ENCODE measurements around the gene ZFP42.
"Not testable (repeated sequence)": the region's sequence is repeated elsewhere in the genome, so short reads cannot be mapped to it uniquely, and the experiment has no call there.

ZFP42 gene

DNA sequence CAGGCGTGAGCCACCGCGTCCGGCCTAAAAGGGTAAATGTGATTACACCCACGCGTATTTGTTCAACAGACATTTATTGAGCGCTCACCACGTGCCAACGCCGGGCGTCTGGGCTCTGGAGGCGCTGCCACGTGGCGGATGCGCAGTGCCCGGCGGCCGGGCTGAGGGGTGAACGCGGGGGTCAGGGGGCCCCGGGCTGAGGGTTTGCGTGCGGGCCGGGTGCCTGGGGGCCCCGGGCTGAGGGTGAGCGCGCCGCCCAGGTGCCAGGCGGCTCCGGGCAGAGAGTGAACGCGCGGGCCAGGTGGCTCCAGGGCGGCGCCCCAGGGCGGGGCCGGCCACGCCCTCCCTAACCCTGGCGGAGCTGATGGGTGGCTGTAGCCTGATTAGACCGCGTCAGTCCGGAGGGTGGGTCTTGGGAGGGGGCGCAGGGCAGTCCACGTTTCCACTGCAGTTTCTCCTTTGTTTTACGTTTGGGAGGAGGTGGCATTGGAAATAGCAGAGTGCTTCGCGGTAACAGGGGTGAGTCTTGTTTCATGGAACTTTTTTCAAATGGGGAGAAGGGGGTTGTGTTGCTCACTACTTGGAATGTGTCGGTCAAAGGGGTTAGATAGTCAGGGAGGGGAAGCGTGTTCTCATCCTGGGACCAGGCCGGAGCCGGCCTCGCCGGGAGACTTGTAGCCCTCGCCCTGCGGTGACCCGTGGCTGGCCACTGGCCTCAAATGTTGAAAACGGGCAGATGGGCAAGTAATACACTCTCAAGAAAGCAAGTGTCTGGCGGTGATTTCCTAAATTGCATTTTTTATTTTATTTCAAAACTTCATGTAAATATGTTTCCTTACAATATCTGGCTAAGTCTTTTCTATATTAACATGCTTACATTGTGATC is at the start of gene ZFP42:
ZFP42 (plus strand) TSS at position 450 of the 886 bp plus-strand sequence. CDS start 7,037 bp downstream, outside the sequence.
- no peak for DNase-seq (ENCODE audit: low read depth)

DNA sequence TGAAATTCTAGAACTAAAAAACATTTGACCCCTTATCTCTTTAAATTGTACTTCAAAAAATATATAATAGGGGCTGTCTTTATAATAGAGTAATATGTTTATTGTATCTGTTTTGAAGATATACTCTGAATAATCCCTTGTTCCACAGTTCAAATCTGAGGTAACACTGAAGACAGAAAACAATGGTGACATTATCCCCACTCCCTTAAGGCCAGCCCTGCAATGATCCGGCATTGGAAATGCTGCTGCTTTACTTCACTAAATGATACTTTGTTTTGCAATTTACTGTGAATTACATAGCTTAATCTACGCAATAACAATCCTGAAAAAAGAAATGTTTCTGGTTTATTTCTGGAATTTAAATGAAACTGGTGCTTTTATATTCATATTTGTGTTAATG is 34.4 kb upstream of the ZFP42 start:
- DNase-seq (ENCODE audit: low read depth), result no peak

DNA sequence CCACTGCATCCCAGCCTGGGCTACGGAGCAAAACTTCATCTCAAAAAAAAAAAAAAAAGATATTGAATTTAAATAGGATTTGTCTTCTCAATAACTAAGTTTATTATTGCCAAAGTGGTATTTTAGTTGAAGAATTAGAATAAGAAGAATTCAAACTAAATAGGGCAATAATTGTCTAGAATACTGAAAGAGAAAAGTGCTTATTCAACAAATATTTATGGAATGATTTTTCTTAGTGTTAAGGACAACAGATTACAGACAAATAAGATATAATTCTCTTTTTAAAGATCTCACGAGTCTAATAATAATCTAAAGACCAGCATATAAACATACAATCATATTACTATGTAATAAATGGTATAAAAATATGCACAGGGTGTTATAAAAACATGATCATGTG is 33.6 kb upstream of the ZFP42 start:
- no peak for DNase-seq (ENCODE audit: low read depth)

DNA sequence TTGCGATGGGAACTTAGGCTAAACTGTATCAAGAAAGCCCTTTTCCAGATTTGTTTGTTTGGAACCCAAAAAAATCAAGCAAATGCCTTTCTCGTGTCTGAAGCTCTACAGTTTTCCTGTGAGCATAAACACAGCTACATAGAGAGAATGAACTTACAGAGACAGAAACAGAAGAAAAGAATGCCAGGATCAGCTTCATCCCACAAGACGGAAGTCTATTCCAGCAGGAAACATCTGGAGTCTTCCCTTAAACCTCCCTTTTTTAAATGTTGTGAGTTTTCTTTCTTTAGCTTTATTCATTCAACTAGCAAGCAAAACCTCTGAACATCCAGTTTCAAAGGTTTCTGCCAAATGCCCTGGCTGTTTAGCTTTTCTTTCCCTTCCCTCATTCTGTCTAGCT is 32.6 kb upstream of the ZFP42 start:
- DNase-seq (ENCODE audit: low read depth), result no peak

DNA sequence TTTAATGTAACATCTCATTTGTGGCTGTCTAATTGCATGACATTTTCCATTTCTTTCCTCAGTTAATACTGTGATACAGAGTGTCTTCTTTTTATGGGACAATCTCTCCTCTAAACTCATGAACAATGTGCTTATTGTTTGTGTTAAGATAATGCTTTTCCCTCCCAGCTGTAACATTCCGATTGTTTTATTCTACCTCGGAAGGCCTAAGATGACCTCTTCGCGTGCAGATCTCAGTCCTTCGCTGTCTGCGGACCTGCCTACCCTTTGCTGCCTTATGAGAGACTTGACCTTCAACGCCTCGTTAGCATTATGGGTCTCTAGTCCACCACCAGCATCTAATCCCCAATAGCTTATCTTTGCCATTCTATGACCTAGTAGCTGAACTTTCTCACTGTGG is 29.8 kb upstream of the ZFP42 start:
- DNase-seq (ENCODE audit: low read depth), result no peak

DNA sequence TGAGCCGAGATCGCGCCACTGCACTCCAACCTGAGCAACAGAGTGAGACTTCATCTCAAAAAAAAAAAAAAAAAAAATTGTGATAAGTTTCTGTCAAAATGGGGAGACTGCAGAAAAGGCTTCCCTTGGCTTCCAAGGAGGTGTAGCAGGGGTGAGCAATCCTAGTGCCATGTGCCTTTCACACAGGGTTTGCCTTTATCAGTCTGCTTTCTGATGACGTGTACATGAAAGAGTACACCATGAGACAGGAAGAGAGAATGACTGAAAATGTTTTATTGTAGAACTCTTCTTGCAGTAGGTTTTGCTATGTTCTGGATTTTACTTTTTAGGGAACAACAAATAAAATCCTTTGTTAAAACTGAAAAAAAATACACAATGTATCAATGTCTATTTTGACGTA is 23.4 kb upstream of the ZFP42 start:
- DNase-seq (ENCODE audit: low read depth), result no peak

DNA sequence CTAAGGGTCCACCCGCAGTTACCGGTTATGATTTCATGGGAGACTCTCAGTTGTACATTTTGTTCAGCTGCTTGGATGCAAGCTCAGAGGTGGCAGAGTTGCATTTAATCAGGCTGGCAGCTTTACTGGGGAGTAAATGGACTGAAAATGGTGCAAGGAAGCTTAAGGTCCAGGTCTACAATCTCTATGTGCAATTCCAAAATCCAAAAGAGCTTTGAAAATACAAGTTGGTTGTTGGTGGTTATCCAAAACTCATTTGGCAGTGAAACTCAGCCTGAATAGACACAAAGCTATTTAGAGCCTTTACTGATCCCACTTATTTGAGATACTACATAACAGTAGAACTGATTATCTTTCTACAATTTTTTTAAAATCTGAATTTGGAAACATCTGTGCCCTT is 11.8 kb upstream of the ZFP42 start:
- no peak for DNase-seq (ENCODE audit: low read depth)

DNA sequence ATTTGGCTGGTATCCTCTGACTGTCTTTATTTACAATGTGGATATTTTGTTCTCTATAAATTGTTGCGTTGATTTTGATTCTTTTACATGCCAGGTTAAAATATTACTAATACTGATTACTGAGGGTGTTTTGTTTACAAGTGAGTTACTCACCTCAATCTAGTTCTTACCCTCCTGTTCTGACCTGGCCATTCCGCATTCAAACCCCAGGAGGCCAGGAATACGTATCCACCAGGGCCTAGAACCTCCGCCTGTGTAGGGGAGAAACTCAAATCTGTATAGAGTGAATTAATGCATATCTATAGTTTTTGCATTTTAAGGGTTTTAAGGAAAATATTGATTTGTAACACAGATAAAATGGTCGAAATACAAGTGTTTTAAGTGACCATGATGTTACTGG is 2.6 kb upstream of the ZFP42 start:
- no peak for DNase-seq (ENCODE audit: low read depth)

DNA sequence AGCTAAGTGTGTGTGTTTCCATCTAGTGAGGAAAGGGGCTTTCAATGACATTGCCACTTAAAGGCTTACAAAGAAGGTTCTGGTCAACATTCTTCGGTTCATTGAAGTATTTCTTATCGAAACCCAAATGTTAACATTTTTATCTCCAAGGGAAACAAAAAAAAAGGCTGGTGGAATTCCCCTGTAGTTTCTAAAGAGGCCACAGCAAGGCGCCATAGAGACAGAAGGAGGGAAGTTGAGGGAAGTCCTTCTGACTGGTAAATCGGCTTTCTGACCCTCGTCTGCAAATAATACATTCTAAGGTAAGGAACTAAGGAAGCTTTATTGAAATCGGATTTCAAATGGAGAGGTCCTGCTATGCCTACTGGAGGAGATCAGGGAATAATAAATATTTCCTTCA is 1.7 kb upstream of the ZFP42 start:
- no peak for DNase-seq (ENCODE audit: low read depth)

DNA sequence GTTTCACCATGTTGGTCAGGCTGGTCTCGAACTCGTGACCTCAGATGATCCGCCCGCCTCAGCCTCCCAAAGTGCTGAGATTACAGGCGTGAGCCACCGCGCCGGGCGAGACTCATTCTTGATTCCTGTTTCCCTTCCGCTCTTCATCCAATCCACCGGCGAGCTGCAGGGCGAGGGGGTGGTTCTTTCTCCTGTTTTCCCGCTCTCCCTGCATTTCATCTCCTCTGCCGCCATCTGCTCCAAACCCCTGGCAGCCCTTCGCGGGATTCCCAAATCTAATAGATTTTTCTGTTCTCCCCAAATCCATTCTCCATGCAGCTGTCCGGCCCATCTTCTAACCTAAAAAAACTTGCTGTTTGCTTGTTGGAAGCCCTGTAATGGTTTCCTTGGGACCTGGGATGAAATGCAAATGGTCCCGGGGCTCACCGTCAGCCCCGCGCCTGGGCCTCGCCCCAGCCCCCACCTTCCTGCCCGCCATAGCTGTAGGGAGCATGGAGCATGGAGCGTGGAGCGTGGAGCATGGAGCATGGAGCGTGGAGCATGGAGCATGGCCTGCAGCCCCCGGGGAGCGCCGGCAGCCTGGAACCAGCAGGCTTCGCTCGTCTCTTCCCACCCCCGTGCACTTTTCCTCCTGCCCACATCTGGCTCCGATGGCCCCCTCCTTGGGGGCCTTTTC is 1.1 kb downstream of the ZFP42 start:
- no peak for DNase-seq (ENCODE audit: low read depth)

DNA sequence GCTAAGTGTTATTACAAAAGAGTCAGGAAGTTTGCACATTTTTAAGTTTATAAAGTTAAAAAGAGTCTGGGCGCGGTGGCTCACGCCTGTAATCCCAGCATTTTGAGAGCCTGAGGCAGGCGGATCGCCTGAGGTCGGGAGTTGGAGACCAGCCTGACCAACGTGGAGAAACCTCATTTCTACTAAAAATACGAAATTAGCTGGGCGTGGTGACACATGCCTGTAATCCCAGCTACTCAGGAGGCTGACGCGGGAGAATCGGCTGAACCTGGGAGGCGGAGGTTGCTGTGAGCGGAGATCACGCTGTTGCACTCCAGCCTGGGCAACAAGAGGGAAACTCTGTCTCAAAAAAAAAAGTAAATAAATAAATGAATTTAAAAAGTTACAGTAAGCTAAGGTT is 2.4 kb downstream of the ZFP42 start:
- not testable (repeated sequence) for DNase-seq (ENCODE audit: low read depth)

DNA sequence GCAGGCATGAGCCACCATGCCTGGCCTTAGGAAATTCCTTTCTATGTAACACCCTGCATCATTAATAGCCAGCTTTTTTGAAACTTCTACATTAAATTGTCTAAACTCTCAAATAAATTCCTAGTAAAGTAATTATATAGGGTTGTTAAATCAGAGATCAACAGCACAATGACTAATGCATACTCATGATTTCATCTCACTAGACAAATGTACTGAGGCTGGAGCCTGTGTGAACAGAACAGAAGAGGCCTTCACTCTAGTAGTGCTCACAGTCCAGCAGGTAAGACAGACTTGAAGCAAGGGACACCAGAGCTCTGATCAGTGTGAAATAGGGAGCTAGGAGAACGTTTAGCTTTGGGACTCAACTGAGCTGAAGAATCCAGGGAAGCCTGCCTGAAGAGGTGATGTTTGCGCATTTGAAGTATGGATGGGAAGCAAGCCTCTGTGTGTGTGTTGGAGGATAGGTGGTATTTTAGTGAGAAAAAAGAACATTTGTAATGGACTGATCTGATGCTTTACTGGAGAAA is 3.9 kb downstream of the ZFP42 start:
- no peak for DNase-seq (ENCODE audit: low read depth)

DNA sequence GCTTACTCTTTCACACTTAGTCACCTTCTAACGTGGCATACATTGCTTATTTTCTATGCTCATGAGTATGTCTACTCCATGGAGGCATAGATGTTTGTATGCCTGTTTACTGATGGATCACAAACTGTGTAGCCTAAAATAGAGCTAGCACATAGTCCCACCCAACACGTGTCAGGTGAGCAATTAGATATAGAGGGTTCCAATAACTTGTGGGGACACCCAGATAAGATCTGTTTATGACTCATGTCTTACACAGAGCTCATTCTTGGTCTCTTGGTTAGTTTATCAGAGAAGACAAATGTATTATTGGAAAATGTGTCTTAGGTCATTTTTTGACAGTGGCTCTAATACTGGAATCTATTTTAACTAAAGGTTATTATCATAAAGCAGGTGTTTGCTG is 6.8 kb downstream of the ZFP42 start:
- DNase-seq (ENCODE audit: low read depth), result no peak

DNA sequence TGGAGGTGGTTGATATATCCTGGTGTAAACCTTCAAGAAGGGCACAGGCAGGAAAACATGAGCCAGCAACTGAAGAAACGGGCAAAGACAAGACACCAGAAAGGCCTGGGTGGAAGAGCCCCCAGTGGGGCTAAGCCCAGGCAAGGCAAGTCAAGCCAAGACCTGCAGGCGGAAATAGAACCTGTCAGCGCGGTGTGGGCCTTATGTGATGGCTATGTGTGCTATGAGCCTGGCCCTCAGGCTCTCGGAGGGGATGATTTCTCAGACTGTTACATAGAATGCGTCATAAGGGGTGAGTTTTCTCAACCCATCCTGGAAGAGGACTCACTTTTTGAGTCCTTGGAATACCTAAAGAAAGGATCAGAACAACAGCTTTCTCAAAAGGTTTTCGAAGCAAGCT is 7.2 kb downstream of the ZFP42 start:
- DNase-seq (ENCODE audit: low read depth), result no peak

DNA sequence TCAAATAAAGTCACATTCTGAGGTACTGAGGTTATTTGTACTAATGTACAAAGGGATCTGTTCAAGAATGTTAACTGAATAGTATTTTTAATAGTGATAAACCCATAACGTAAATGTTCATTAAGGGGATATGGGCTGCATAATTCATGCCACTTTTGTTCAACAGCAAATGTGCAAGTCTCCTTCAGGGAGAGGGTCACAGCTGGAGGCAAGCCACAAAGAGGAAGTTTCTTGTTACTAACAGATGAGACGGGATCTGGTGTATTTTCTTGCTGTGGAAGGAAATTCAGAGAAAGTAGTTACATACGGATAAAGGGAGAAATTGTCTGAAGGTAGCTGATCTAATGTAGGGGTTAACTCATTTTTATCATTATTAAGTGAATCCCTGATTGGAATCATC is 10.0 kb downstream of the ZFP42 start:
- no peak for DNase-seq (ENCODE audit: low read depth)

DNA sequence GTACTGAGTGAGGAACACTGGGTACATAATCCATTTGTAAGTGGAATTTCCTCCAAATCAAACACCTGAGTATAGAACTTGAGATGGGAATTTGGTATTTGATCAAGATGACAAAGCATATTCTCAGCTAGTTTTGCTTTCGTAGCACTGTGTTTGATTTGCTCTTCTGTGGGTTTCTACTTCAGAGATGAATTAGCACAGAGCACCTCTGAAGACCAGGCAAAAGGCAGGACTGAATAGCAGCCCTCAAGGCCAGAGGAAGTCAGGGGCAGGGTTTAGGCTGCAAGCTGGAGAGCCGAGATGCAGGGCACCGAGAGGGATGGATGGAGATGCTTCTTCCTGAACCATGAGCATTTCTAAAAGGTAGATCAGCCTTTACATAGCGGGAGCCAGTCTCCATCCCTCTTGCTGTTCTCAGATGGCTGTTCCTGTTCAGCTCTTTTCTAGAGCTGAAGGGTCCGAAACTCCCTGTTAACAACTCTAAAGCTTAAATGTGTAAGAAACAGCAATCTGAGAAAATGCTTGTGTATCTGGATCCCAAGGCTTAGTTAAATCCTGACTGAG is 10.8 kb downstream of the ZFP42 start:
- DNase-seq (ENCODE audit: low read depth), result no peak

DNA sequence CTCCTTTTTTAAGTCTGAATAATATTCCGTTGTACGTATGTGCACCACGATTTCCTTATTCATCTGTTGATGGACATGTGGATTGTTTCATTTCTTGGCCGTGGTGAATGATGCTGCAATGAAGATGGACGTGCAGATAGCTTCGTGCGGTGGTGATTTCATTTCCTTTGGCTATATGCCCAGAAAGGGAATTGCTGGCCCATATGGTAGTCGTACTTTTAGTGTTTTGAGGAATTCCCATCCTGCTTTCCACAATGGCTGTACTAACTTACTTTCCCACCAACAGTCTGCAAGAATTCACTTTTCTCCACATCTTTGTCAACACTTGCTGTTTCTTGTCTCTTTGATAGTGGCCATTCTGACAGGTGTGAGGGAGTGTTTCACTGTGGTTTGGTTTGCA is 12.8 kb downstream of the ZFP42 start:
- no peak for DNase-seq (ENCODE audit: low read depth)

DNA sequence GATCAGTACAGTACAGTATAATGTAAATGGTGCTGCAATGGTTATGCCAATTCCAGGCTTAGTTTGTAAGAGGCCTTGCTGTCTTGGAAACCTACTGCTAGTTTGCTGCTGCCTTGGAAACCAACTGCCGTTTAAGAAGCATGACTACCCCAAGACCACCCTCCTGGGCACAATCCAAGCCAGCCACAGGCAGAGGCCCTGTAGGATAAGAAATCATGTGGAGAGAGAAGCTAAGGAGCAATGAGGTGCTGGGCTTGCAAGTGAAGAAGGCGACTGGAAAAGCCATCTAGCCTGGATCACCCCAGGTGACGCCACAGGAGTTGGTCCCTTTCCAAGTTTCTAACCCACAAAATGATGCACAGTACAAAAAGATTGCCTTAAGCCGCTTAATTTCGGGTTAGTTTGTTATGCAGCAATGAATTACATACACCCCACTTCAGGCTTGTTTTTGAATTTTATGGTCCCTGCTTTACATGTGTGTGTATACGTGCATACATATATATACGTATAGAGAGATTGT is 16.9 kb downstream of the ZFP42 start:
- no peak for DNase-seq (ENCODE audit: low read depth)

DNA sequence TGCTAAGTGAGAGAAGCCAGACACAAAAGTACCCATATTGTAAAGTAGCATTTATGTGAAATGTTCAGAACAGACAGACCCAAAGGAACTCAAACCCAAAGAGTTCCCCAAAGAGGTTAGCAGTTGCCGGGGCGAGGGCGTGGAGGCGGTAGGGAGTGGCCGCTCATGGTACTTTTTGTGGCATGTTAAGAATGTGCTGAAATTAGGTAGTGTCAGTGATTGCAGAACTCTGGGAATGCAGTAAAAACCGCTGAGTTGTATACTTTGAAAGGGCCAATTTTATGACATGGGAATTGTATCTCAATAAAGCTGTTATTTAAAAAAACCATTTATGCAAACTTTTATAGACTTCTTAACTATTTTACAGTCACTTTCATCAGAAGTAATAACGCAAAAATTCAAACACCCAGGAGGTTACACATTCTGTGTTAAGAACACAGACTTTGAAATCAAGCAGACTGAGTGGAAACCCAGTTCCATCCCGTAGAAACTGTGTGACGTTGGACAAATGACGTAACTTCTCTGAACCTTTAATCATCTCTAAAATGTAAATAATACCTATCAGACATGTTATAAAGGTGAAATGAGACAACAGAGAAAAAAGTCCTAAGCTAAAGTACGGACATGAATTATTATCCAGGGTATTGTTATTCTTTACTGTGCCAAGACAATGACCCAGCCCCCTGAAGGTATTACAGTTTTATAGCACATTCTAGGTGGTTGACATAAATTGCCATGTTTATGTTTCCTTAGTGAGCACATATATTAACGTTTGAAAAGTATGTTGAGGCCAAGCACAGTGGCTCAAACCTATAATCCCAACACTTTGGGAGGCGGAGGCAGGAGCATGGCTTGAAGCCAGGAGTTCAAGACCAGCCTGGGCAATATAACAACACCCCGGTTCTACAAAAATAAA is 19.7 kb downstream of the ZFP42 start:
- no peak for DNase-seq (ENCODE audit: low read depth)

DNA sequence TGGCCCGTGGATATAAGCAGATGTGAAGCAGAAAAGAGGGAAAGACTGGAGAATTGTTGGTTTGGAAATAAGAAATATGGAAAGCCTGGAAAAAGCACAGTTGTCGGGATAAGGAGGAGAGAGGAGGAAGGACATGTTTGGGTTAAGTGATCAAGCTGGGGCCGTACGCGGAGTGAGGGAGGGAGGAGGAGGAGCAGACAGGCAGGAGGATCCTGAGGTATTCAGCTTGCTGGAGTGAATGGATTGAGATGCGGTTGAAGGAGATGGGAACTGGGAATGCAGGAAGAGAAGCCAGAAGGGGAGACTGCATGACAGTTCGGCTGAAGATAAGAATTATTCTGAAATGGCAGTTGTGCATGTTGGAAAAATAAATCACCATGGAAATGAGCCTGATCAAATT is 21.2 kb downstream of the ZFP42 start:
- no peak for DNase-seq (ENCODE audit: low read depth)

DNA sequence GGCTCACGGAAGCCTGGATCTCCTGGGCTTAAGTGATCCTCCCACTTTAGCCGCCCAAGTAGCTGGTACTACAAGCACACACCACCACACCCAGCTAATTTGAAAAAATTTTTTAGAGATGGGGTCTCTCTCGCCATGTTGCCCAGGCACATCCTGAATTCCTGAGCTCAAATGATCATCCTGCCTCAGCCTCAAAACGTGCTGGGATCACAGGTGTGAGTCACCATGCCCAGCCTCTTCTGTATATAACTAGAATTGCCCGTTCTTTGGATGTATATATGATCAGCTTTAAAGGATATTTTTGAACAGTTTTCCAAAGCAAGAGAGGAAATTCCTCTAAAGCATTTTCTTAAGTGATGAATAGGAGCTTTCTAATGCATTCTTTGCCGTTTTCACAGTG is 22.7 kb downstream of the ZFP42 start:
- DNase-seq (ENCODE audit: low read depth), result no peak

Data from fibroblast of gingiva (primary cell).